Ovary (tissue), 9 donors: ENCODE measurements around the gene MRPS2. TPM values are rescaled to one million over a fixed set of nuclear protein-coding genes. Genes with fewer than 3 reads are reported as not detected.
"Not testable (repeated sequence)": the region's sequence is repeated elsewhere in the genome, so short reads cannot be mapped to it uniquely, and the experiment has no call there.

Experiments used
- DNase-seq, 5 donors: peaks; one replicate each; pipeline ENCODE4 v3.0.0-alpha.2; 2019 to 2020
- H3K27ac ChIP-seq, 2 donors: fragments of 200-600 bp; one replicate each; pipeline versions ENCODE4 v1.5.1 to v1.8.0; 2019 to 2022
- H3K27me3 ChIP-seq: fragments of 200-600 bp; one replicate; pipeline ENCODE4 v1.8.0; 2022
- H3K36me3 ChIP-seq: fragments of 200-600 bp; sonication (generic); one replicate; pipeline ENCODE4 v1.5.1; 2019
- H3K4me1 ChIP-seq: one replicate; pipeline ENCODE4 v1.8.1; 2013; ENCODE audit warnings: mild to moderate bottlenecking, moderate library complexity; ENCODE audit not compliant: insufficient read depth
- H3K4me3 ChIP-seq: fragments of 200-600 bp; sonication (generic); one replicate; pipeline ENCODE4 v1.5.1; 2017
- H3K9me3 ChIP-seq, 2 donors: fragments of 200-600 bp in 1 of 2; sonication (generic) in 1 of 2; one replicate each; pipeline versions ENCODE4 v1.5.1 to v1.8.1; 2013 to 2019; ENCODE audit warnings: mild to moderate bottlenecking in 1 of 2, moderate library complexity in 1 of 2
- CTCF ChIP-seq, 3 donors: fragments of 450-650 bp in 2 of 3; fragments of 200-600 bp in 1 of 3; IDR thresholded peaks; one replicate each; pipeline versions ENCODE4 v1.5.1 to v1.8.0; 2016 to 2022; ENCODE audit warnings: antibody characterized with exemption in 3 of 3, mild to moderate bottlenecking in 1 of 3
- EP300 ChIP-seq: sonication (generic); formaldehyde crosslinking; IDR thresholded peaks from one replicate; pipeline ENCODE4 v1.6.1; 2017; ENCODE audit warnings: antibody characterized with exemption
- POLR2A ChIP-seq: fragments of 450-650 bp; IDR thresholded peaks from one replicate; pipeline ENCODE4 v1.6.1; 2017; ENCODE audit warnings: antibody characterized with exemption, mild to moderate bottlenecking, moderate library complexity
- WGBS, 3 donors: extraction: QIAGEN DNeasy Blood & Tissue Kit in 1 of 3; methylation state at CpG; one replicate each; pipeline versions ENCODE4 v1.1.5 to v1.1.7; 2013 to 2017; 5-methylcytosine and 5-hydroxymethylcytosine counted together
- intact Hi-C, 4 donors: fragments of 100-400 bp; cut with DNase I; formaldehyde crosslinking; loops; one replicate each; pipeline versions ENCODE4 v1.11.0 to v1.15.1; 2022 to 2023
- polyA plus RNA-seq, 2 donors: library from polyadenylated mRNA; stranded (reverse); fragments of 200-250 nt in 1 of 2; fragments of 350-450 nt in 1 of 2; fragmentation: Illumina TruSeq in 1 of 2; extraction: RNeasy Lipid Tissue Mini Kit (QIAGEN cat#74804) in 1 of 2; gene quantifications; one replicate each; pipeline ENCODE4 v1.2.3, GENCODE V29; 2013 to 2014
- total RNA-seq, 7 donors: library from RNA; depleted of rRNA in 2 of 7; stranded (reverse); fragments of >200 nt in 2 of 7; fragmentation: NEBNext Ultra II Directional in 3 of 7; extraction: Animal tissue kit (Norgen Biotek cat#: 25700) in 3 of 7; gene quantifications; one replicate each; pipeline versions ENCODE4 v1.1.0 to v1.2.4, GENCODE V29; 2016 to 2023
- donor health status: DM: no; HTN: no; CAD: no; lungs with moderate emphysema.
- donor health status: DM: no; HTN: no; CAD: no.
- donor health status: Bipolar disorder and iron deficiency.
- donor health status: DM: yes; HTN: yes; CAD: no.
- donor health status: DM: no; HTN: no; CAD: no.
- donor health status: DM: yes; HTN: yes; CAD: no.

The MRPS2 gene
- total and polyA plus RNA-seq, 9 donors: 9.7 to 53.2 (median 30.4) TPM

GRCh38 chr9:135526089-135526729 lies 25.7 kb downstream of the MRPS2 start:
- Histone ChIP-seq H3K9me3 (no peaks in the 10 kb centered on the region), H3K4me1 (no peaks in the 10 kb centered on the region), H3K27ac (no peak overlapping the region), H3K4me3 (no peak overlapping the region), H3K27me3 (no peaks in the 10 kb centered on the region), H3K36me3 (no peaks in the 10 kb centered on the region)
- WGBS, 3 donors: 61 to 69% (median 67%) methylated on average over 9 to 11 of the region's 11 CpGs
- TF ChIP-seq EP300 (no peak), POLR2A (no peak), CTCF (IDR thresholded peaks at IDR 0.05) (no peak)
- peak in 1 of 5 donors; percentile 4 for DNase-seq
- intact Hi-C loops: no loop called here

GRCh38 chr9:135526730-135527571 lies 26.5 kb downstream of the MRPS2 start:
- Histone ChIP-seq H3K27me3 (no peaks in the 10 kb centered on the region), H3K4me1 (no peaks in the 10 kb centered on the region), H3K36me3 (no peaks in the 10 kb centered on the region), H3K27ac (no peak overlapping the region), H3K9me3 (no peaks in the 10 kb centered on the region), H3K4me3 (no peak overlapping the region)
- intact Hi-C loops: no loop called here
- DNase-seq: peak in 1 of 5 donors; percentile 7
- WGBS, 3 donors: 72 to 73% (median 73%) methylated on average over 25 to 30 of the region's 30 CpGs
- TF ChIP-seq CTCF (IDR thresholded peaks at IDR 0.05) (no peak), POLR2A (no peak), EP300 (no peak)

- H3K27ac ChIP-seq, H3K4me1 ChIP-seq, intact Hi-C loops, H3K36me3 ChIP-seq, H3K9me3 ChIP-seq, H3K27me3 ChIP-seq, H3K4me3 ChIP-seq: not testable (repeated sequence)
- DNase-seq: peak in 1 of 5 donors; percentile 1
- 93 to 97% (median 94%) methylated on average over 10 of the region's 10 CpGs for WGBS, 3 donors
Measured at GRCh38 chr9:135528842-135529435, 28.5 kb downstream of the MRPS2 start.

- no peak for TF ChIP-seq POLR2A
- no peak for TF ChIP-seq EP300
- TF ChIP-seq CTCF (IDR thresholded peaks at IDR 0.05): no peak
- H3K9me3 ChIP-seq: no peaks in the 10 kb centered on the region
- WGBS, 3 donors: 74 to 79% (median 74%) methylated on average over 5 of the region's 5 CpGs
- H3K36me3 ChIP-seq: no peaks in the 10 kb centered on the region
- peak in 1 of 5 donors; percentile 3 for DNase-seq
- H3K27me3 ChIP-seq: no peaks in the 10 kb centered on the region
- no peak overlapping the region for H3K4me3 ChIP-seq
- no peaks in the 10 kb centered on the region for H3K4me1 ChIP-seq
- intact Hi-C loops: loop anchor here in 1 of 4 donors (10.0 kb wide), 1 partner anchor 1055 kb away; no protein-coding TSS in a partner anchor
- no peak overlapping the region for H3K27ac ChIP-seq
Measured at GRCh38 chr9:135530146-135530545, 29.7 kb downstream of the MRPS2 start.
